Breast epithelium (tissue), 4 donors: ENCODE data around the gene CCNA1. TPM values are rescaled to one million over a fixed set of nuclear protein-coding genes. Genes with fewer than 3 reads are reported as not detected.

Experiments
- DNase-seq, 2 donors: peaks; one replicate each; pipeline ENCODE4 v3.0.0-alpha.2; 2019; ENCODE audit warnings: low spot score in 2 of 2
- H3K27ac ChIP-seq, 2 donors: fragments of 200-600 bp; sonication (generic) in 1 of 2; one replicate each; pipeline ENCODE4 v1.5.1; 2016 to 2019; ENCODE audit warnings: mild to moderate bottlenecking in 1 of 2
- H3K27me3 ChIP-seq, 2 donors: fragments of 200-600 bp; sonication (generic) in 1 of 2; one replicate each; pipeline versions ENCODE4 v1.5.1 to v1.6.0; 2017 to 2019; ENCODE audit warnings: control low read depth in 1 of 2, mild to moderate bottlenecking in 1 of 2
- H3K36me3 ChIP-seq: fragments of 200-600 bp; one replicate; pipeline ENCODE4 v1.5.1; 2019
- H3K4me1 ChIP-seq, 2 donors: fragments of 200-600 bp; sonication (generic); one replicate each; pipeline ENCODE4 v1.5.1; 2016 to 2019; ENCODE audit warnings: control low read depth in 1 of 2
- H3K4me3 ChIP-seq, 3 donors: fragments of 200-600 bp; sonication (generic); 1 replicate in 2 of 3; 2 replicates in 1 of 3; pipeline ENCODE4 v1.5.1; 2016 to 2019; ENCODE audit warnings: mild to moderate bottlenecking in 3 of 3, moderate library complexity in 2 of 3
- H3K9me3 ChIP-seq, 2 donors: fragments of 200-600 bp; sonication (generic) in 1 of 2; one replicate each; pipeline ENCODE4 v1.5.1; 2016 to 2019; ENCODE audit warnings: control low read depth in 1 of 2
- CTCF ChIP-seq, 3 donors: fragments of 450-650 bp; IDR thresholded peaks; one replicate each; pipeline ENCODE4 v1.5.1; 2016 to 2017; ENCODE audit warnings: antibody characterized with exemption in 3 of 3, mild to moderate bottlenecking in 3 of 3, moderate library complexity in 3 of 3
- POLR2A ChIP-seq: fragments of 450-650 bp; IDR thresholded peaks from one replicate; pipeline ENCODE4 v1.6.1; 2016; ENCODE audit warnings: antibody characterized with exemption, mild to moderate bottlenecking, moderate library complexity
- POLR2AphosphoS5 ChIP-seq, 3 donors: sonication (generic); formaldehyde crosslinking; IDR thresholded peaks; one replicate each; pipeline ENCODE4 v1.6.1; 2017; ENCODE audit warnings: antibody characterized with exemption in 3 of 3
- intact Hi-C: fragments of 100-400 bp; cut with DNase I; formaldehyde crosslinking; loops from one replicate; pipeline ENCODE4 v1.15.1; 2023; ENCODE audit warnings: low total_unique reads
- total RNA-seq, 3 donors: library from RNA; depleted of rRNA; stranded (reverse); fragments of >200 nt; gene quantifications; one replicate each; pipeline ENCODE4 v1.1.0, GENCODE V29; 2016

The CCNA1 gene
- total RNA-seq, 3 donors from 2014 or later, result 0.32 to 2.3 (median 0.98) TPM

- Histone ChIP-seq H3K36me3 (no peaks in the 10 kb centered on the region), H3K27me3 (no peaks in the 10 kb centered on the region), H3K4me3 (no peak overlapping the region), H3K4me1 (no peaks in the 10 kb centered on the region), H3K27ac (no peak overlapping the region), H3K9me3 (no peaks in the 10 kb centered on the region)
- DNase-seq, result no peak
- intact Hi-C loops, result no loop called here
- TF ChIP-seq CTCF (IDR thresholded peaks at IDR 0.05), result no peak
Observed at GRCh38 chr13:36461506-36461905, 29.2 kb downstream of the CCNA1 start.

GRCh38 chr13:36475468-36475867 is 43.2 kb downstream of the CCNA1 start:
- Histone ChIP-seq H3K36me3 (no peaks in the 10 kb centered on the region), H3K4me3 (no peak overlapping the region), H3K27me3 (no peaks in the 10 kb centered on the region), H3K27ac (no peak overlapping the region), H3K9me3 (peaks cover 4 to 5% of the 10 kb centered on the region in 2 donors), H3K4me1 (no peaks in the 10 kb centered on the region)
- intact Hi-C loops, result no loop called here
- no peak for DNase-seq
- TF ChIP-seq CTCF (IDR thresholded peaks at IDR 0.05) (no peak), POLR2A (no peak), POLR2AphosphoS5 (IDR thresholded peaks at IDR 0.05) (no peak)

GRCh38 chr13:36476661-36477060 is 44.4 kb downstream of the CCNA1 start:
- no peak for DNase-seq
- Histone ChIP-seq H3K27ac (peak overlapping the region in 1 of 2 donors; percentile 40), H3K4me3 (no peak overlapping the region), H3K36me3 (no peaks in the 10 kb centered on the region), H3K27me3 (no peaks in the 10 kb centered on the region), H3K9me3 (peaks cover 4 to 5% of the 10 kb centered on the region in 2 donors), H3K4me1 (no peaks in the 10 kb centered on the region)
- TF ChIP-seq POLR2A (no peak), POLR2AphosphoS5 (IDR thresholded peaks at IDR 0.05) (no peak), CTCF (IDR thresholded peaks at IDR 0.05) (no peak)
- intact Hi-C loops, result no loop called here

GRCh38 chr13:36480726-36481427 is 48.6 kb downstream of the CCNA1 start:
- Histone ChIP-seq H3K9me3 (no peaks in the 10 kb centered on the region), H3K27ac (no peak overlapping the region), H3K4me1 (no peaks in the 10 kb centered on the region), H3K36me3 (no peaks in the 10 kb centered on the region), H3K4me3 (no peak overlapping the region), H3K27me3 (no peaks in the 10 kb centered on the region)
- no peak for TF ChIP-seq POLR2AphosphoS5 (IDR thresholded peaks at IDR 0.05)
- TF ChIP-seq POLR2A, result no peak
- no peak for TF ChIP-seq CTCF (IDR thresholded peaks at IDR 0.05)
- DNase-seq, result no peak
- intact Hi-C loops, result no loop called here

- no peak overlapping the region for H3K27ac ChIP-seq
- no peak for DNase-seq
- TF ChIP-seq CTCF (IDR thresholded peaks at IDR 0.05) (no peak), POLR2AphosphoS5 (IDR thresholded peaks at IDR 0.05) (no peak), POLR2A (no peak)
- no peak overlapping the region for H3K4me3 ChIP-seq
- H3K27me3 ChIP-seq, result no peaks in the 10 kb centered on the region
- H3K9me3 ChIP-seq, result no peaks in the 10 kb centered on the region
- no peaks in the 10 kb centered on the region for H3K4me1 ChIP-seq
- no peaks in the 10 kb centered on the region for H3K36me3 ChIP-seq
- intact Hi-C loops, result no loop called here
Observed at GRCh38 chr13:36490055-36490454, 57.8 kb downstream of the CCNA1 start.

Other genes starting within 250 kb of the CCNA1 start
- under 1 TPM in 1 of 3 donors, not detected in 2; 0.16 TPM for gene SOHLH2, start 217.9 kb upstream of the CCNA1 start, total RNA-seq
- gene CCDC169, start 134.7 kb upstream of the CCNA1 start, total RNA-seq, result 1 to 10 TPM in 2 of 3 donors, under 1 TPM in 1; 0.73 to 2.9 (median 1.1) TPM
- gene SPART, start 86.1 kb upstream of the CCNA1 start, total RNA-seq, result 100 to 1,000 TPM in 2 of 3 donors, 10 to 100 TPM in 1; 79.6 to 111 (median 105) TPM
- 1 to 10 TPM in 1 of 3 donors, under 1 TPM in 1, not detected in 1; 0.16 to 7.6 TPM for gene SERTM1, start 241.5 kb downstream of the CCNA1 start, total RNA-seq